Lower leg skin (tissue), 3 donors: ENCODE data around the gene ARF4.

Source experiments
- POLR2A ChIP-seq, 2 donors: fragments of 450-650 bp; IDR thresholded peaks; one replicate each; pipeline ENCODE4 v1.6.1; 2016 to 2017; ENCODE audit warnings: antibody characterized with exemption in 2 of 2, mild to moderate bottlenecking in 1 of 2, moderate library complexity in 1 of 2
- TF ChIP-seq, protein P1 (sequence below), 3 donors: fragments of 450-650 bp; IDR thresholded peaks; one replicate each; pipeline ENCODE4 v1.5.1; 2016; ENCODE audit warnings: antibody characterized with exemption in 3 of 3, mild to moderate bottlenecking in 3 of 3, moderate library complexity in 2 of 3

DNA sequence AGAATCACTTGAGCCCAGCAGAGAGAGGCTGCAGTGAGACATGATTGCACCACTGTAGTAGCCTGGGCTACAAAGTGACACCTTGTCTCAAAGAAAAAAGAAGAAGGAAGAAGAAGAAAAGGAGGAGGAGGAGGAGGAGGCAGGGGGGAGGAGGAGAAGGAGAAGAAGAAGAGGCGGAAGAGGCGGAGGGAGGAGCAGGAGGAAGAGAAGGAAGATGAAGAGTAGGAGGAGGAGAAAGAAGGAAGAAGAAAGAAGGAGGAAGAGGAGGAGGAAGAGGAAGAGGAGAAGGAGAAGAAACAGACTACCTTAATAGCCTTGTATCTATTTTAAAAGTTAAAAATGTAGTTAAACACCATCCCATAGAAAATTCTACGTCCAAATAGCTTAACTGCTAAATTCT lies 19.1 kb upstream of the ARF4 start:
- TF ChIP-seq, protein P1, sequence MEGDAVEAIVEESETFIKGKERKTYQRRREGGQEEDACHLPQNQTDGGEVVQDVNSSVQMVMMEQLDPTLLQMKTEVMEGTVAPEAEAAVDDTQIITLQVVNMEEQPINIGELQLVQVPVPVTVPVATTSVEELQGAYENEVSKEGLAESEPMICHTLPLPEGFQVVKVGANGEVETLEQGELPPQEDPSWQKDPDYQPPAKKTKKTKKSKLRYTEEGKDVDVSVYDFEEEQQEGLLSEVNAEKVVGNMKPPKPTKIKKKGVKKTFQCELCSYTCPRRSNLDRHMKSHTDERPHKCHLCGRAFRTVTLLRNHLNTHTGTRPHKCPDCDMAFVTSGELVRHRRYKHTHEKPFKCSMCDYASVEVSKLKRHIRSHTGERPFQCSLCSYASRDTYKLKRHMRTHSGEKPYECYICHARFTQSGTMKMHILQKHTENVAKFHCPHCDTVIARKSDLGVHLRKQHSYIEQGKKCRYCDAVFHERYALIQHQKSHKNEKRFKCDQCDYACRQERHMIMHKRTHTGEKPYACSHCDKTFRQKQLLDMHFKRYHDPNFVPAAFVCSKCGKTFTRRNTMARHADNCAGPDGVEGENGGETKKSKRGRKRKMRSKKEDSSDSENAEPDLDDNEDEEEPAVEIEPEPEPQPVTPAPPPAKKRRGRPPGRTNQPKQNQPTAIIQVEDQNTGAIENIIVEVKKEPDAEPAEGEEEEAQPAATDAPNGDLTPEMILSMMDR (IDR thresholded peaks at IDR 0.05) = no peak
- no peak for TF ChIP-seq POLR2A (IDR thresholded peaks at IDR 0.05)
